SK-N-MC (cell line): Measurements from ENCODE around the gene RPS6KA5.

ENCODE experiments used
- EZH2 ChIP-seq: fragments of 200-600 bp; sonication (generic); IDR thresholded peaks from one replicate; pipeline ENCODE4 v1.6.1; 2017; ENCODE audit warnings: antibody characterized with exemption
- POLR2AphosphoS5 ChIP-seq: IDR thresholded peaks from 2 replicates; pipeline ENCODE4 v1.6.1; 2012; ENCODE audit warnings: mild to moderate bottlenecking, low read depth, low read length, borderline replicate concordance

- TF ChIP-seq EZH2 (no peak), POLR2AphosphoS5 (no peak)
Observed at GRCh38 chr14:91089958-91090535, 29.6 kb upstream of the RPS6KA5 start.
